HCT116 (cell line): ENCODE results near the gene SBF1. TPM values are rescaled to one million over a fixed set of nuclear protein-coding genes. Genes with fewer than 3 reads are reported as not detected.

Experiments used
- ATAC-seq: fragments of 200-7000 bp; cut with Tn5 transposase; 2 replicates; pipeline ENCODE4 v1.9.1; 2020; ENCODE audit warnings: mild to moderate bottlenecking, moderate library complexity
- BruUV-seq: library from RNA; stranded (reverse); fragments of 400-500 nt; replicated peaks from 2 replicates; lab custom pipeline; 2021; lab: Mats Ljungman, UMichigan
- CTCF ChIA-PET: fragments of 300-600 bp; sonication (Branson Sonifier 250); formaldehyde crosslinking; loops from one replicate; lab custom pipeline; 2021; ENCODE audit warnings: antibody characterized with exemption; lab: Charles Lee
- POLR2A ChIA-PET: fragments of 300-600, 350-600 bp; sonication (Branson Sonifier 250); formaldehyde crosslinking; loops from one replicate; lab custom pipeline; 2021; ENCODE audit warnings: antibody characterized with exemption; lab: Charles Lee
- RAD21 ChIA-PET, 2 experiments: fragments of 300-600 bp; sonication (Branson Sonifier 250); formaldehyde crosslinking; loops; one replicate each; lab custom pipeline; 2023; ENCODE audit warnings: low total read pairs in 2 of 2; ENCODE audit not compliant: uncharacterized antibody in 2 of 2, unreplicated experiment in 2 of 2, low non-redundant PET in 1 of 2; lab: Charles Lee
- DNase-seq: peaks from one replicate; pipeline ENCODE4 v3.0.0-alpha.2; 2010; ENCODE audit warnings: low read depth, low spot score
- H2AFZ ChIP-seq: fragments of 200-600 bp; shearing (Covaris generic), sonication (generic); 2 replicates; pipeline ENCODE4 v1.6.1; 2017; ENCODE audit warnings: low read depth, mixed run types, mixed read lengths, antibody characterized with exemption, low read length; ENCODE audit not compliant: poor library complexity, severe bottlenecking
- H3K27ac ChIP-seq: 2 replicates; pipeline ENCODE4 v1.5.1; 2012; ENCODE audit warnings: low read depth, low read length
- H3K27me3 ChIP-seq: fragments of 200-600 bp; sonication (generic); 2 replicates; pipeline ENCODE4 v1.6.1; 2016; ENCODE audit warnings: mixed run types, low read length, mixed read lengths; ENCODE audit not compliant: insufficient read depth
- H3K36me3 ChIP-seq, 2 experiments: fragments of 200-500 bp in 1 of 2; fragments of 200-600 bp in 1 of 2; sonication (Bioruptor generic) in 1 of 2; sonication (generic) in 1 of 2; 2 replicates each; pipeline versions ENCODE4 v1.5.1 to v1.6.1; 2014 to 2016; ENCODE audit warnings: low read length in 2 of 2, inconsistent platforms in 1 of 2, mixed read lengths in 1 of 2, mixed run types in 1 of 2; ENCODE audit not compliant: insufficient read depth in 2 of 2, control insufficient read depth in 1 of 2
- H3K4me1 ChIP-seq, 2 experiments: fragments of 200-600 bp in 1 of 2; sonication (generic) in 1 of 2; 2 replicates each; pipeline versions ENCODE4 v1.5.1 to v1.6.1; 2012 to 2017; ENCODE audit warnings: low read length in 2 of 2, inconsistent platforms in 1 of 2, mild to moderate bottlenecking in 1 of 2, mixed read lengths in 1 of 2, mixed run types in 1 of 2, moderate library complexity in 1 of 2; ENCODE audit not compliant: insufficient read depth in 2 of 2, control insufficient read depth in 1 of 2
- H3K4me2 ChIP-seq: fragments of 200-600 bp; sonication (generic); 2 replicates; pipeline ENCODE4 v1.6.1; 2017; ENCODE audit warnings: mixed run types, low read length, mixed read lengths
- H3K4me3 ChIP-seq, 2 experiments: fragments of 200-600 bp in 1 of 2; sonication (generic) in 1 of 2; replicated peaks in 1 of 2; 2 replicates each; pipeline ENCODE4 v1.5.1; 2011 to 2016; ENCODE audit warnings: low read length in 2 of 2, control low read depth in 1 of 2, low read depth in 1 of 2, mild to moderate bottlenecking in 1 of 2, mixed read lengths in 1 of 2, mixed run types in 1 of 2
- H3K79me2 ChIP-seq: fragments of 200-600 bp; sonication (generic); 2 replicates; pipeline ENCODE4 v1.6.1; 2017; ENCODE audit warnings: mild to moderate bottlenecking, mixed run types, low read length, moderate library complexity, mixed read lengths; ENCODE audit not compliant: insufficient read depth
- H3K9ac ChIP-seq: fragments of 200-600 bp; sonication (generic); 2 replicates; pipeline ENCODE4 v1.6.1; 2016; ENCODE audit warnings: low read length, mixed read lengths
- H3K9me2 ChIP-seq: fragments of 200-600 bp; sonication (generic), shearing (Covaris generic); 2 replicates; pipeline ENCODE4 v1.6.1; 2017; ENCODE audit warnings: mixed run types, mild to moderate bottlenecking, moderate library complexity; ENCODE audit not compliant: insufficient read depth
- H3K9me3 ChIP-seq, 2 experiments: fragments of 200-500 bp in 1 of 2; fragments of 200-600 bp in 1 of 2; sonication (Bioruptor generic) in 1 of 2; sonication (generic) in 1 of 2; 2 replicates each; pipeline ENCODE4 v1.6.1; 2014 to 2017; ENCODE audit warnings: low read length in 2 of 2, mixed read lengths in 2 of 2, inconsistent platforms in 1 of 2, low read depth in 1 of 2, mild to moderate bottlenecking in 1 of 2, mixed run types in 1 of 2, moderate library complexity in 1 of 2; ENCODE audit not compliant: control insufficient read depth in 1 of 2, insufficient read depth in 1 of 2
- H4K20me1 ChIP-seq: fragments of 200-600 bp; sonication (generic), shearing (Covaris generic); 2 replicates; pipeline ENCODE4 v1.6.1; 2017; ENCODE audit warnings: mixed run types, mild to moderate bottlenecking, moderate library complexity; ENCODE audit not compliant: insufficient read depth
- CEBPB ChIP-seq: IDR thresholded peaks from 2 replicates; pipeline ENCODE4 v1.6.1; 2012; ENCODE audit warnings: low read depth
- CTCF ChIP-seq, 3 experiments: fragments of 200-600 bp in 1 of 3; sonication (generic) in 1 of 3; IDR thresholded peaks in 2 of 3; conservative IDR thresholded peaks in 1 of 3; 2 replicates each; pipeline ENCODE4 v1.5.1; 2012 to 2017; ENCODE audit warnings: low read depth in 2 of 3, low read length in 2 of 3, antibody characterized with exemption in 1 of 3, borderline replicate concordance in 1 of 3, control low read depth in 1 of 3, mild to moderate bottlenecking in 1 of 3, mixed read lengths in 1 of 3, mixed run types in 1 of 3, moderate library complexity in 1 of 3; ENCODE audit not compliant: insufficient read depth in 1 of 3
- EGR1 ChIP-seq: IDR thresholded peaks from 2 replicates; pipeline ENCODE4 v1.6.1; 2012; ENCODE audit warnings: low read depth
- ELF1 ChIP-seq: IDR thresholded peaks from 2 replicates; pipeline ENCODE4 v1.6.1; 2012; ENCODE audit warnings: low read depth, borderline replicate concordance
- EZH2 ChIP-seq: fragments of 200-600 bp; sonication (generic); IDR thresholded peaks from 2 replicates; pipeline ENCODE4 v1.6.1; 2017; ENCODE audit warnings: antibody characterized with exemption, mixed run types
- EZH2phosphoT487 ChIP-seq: fragments of 200-600 bp; IDR thresholded peaks from 2 replicates; pipeline ENCODE4 v1.6.1; 2018; ENCODE audit warnings: antibody characterized with exemption, borderline replicate concordance
- FOSL1 ChIP-seq: IDR thresholded peaks from 2 replicates; pipeline ENCODE4 v1.6.1; 2012; ENCODE audit warnings: low read depth
- JUND ChIP-seq: IDR thresholded peaks from 2 replicates; pipeline ENCODE4 v1.6.1; 2012
- MAX ChIP-seq: IDR thresholded peaks from 2 replicates; pipeline ENCODE4 v1.6.1; 2012
- POLR2A ChIP-seq: IDR thresholded peaks from 2 replicates; pipeline ENCODE4 v1.7.0; 2011; ENCODE audit warnings: borderline replicate concordance; ENCODE audit not compliant: insufficient read depth, insufficient read length; ENCODE audit errors: extremely low read depth
- POLR2AphosphoS5 ChIP-seq: IDR thresholded peaks from 2 replicates; pipeline ENCODE4 v1.6.1; 2011; ENCODE audit warnings: mild to moderate bottlenecking, low read depth, low read length, moderate library complexity
- REST ChIP-seq: IDR thresholded peaks from 2 replicates; pipeline ENCODE4 v1.6.1; 2012; ENCODE audit warnings: low read depth
- SIN3A ChIP-seq: IDR thresholded peaks from 2 replicates; pipeline ENCODE4 v1.6.1; 2012; ENCODE audit warnings: low read depth
- SP1 ChIP-seq: IDR thresholded peaks from 2 replicates; pipeline ENCODE4 v1.6.1; 2012; ENCODE audit warnings: low read depth
- SRF ChIP-seq: IDR thresholded peaks from 2 replicates; pipeline ENCODE4 v1.6.1; 2012; ENCODE audit warnings: low read depth
- TCF7L2 ChIP-seq: IDR thresholded peaks from 2 replicates; pipeline ENCODE4 v1.7.0; 2011; ENCODE audit warnings: borderline replicate concordance, inconsistent platforms; ENCODE audit not compliant: insufficient read depth, insufficient read length; ENCODE audit errors: extremely low read depth
- YY1 ChIP-seq: IDR thresholded peaks from 2 replicates; pipeline ENCODE4 v1.6.1; 2011; ENCODE audit warnings: low read length, low read depth, moderate library complexity, mild to moderate bottlenecking; ENCODE audit not compliant: insufficient replicate concordance; ENCODE audit errors: extremely low read depth
- ZBTB33 ChIP-seq: IDR thresholded peaks from 2 replicates; pipeline ENCODE4 v1.6.1; 2011; ENCODE audit warnings: mild to moderate bottlenecking, low read length, moderate library complexity; ENCODE audit not compliant: insufficient replicate concordance; ENCODE audit errors: extremely low read depth
- ZFX ChIP-seq: fragments of 450-650 bp; IDR thresholded peaks from 2 replicates; pipeline ENCODE4 v1.6.1; 2017
- intact Hi-C: fragments of 100-400 bp; cut with micrococcal nuclease; formaldehyde crosslinking; loops from 2 replicates; pipeline ENCODE4 v1.10.0; 2022
- total RNA-seq: library from RNA; stranded (reverse); gene quantifications from one replicate; pipeline ENCODE4 v1.2.1, GENCODE V29; 2021; ENCODE audit not compliant: unreplicated experiment

Gene SBF1
- total RNA-seq, 1 experiment from 2014 or later: 91.1 TPM

GRCh38 chr22:50432131-50432876 lies 42.5 kb downstream of the SBF1 start:
- H3K4me2 ChIP-seq: no peak overlapping the region
- intact Hi-C loops: no loop called here
- H3K9me3 ChIP-seq: no peaks in the 10 kb centered on the region
- no peaks in the 10 kb centered on the region for H4K20me1 ChIP-seq
- no peak overlapping the region for H2AFZ ChIP-seq
- no peaks in the 10 kb centered on the region for H3K4me1 ChIP-seq
- TF ChIP-seq SP1: no peak
- no peak for TF ChIP-seq CTCF (IDR thresholded peaks at IDR 0.05 in 2 of 3, conservative IDR thresholded peaks at IDR 0.05 in 1 of 3; ENCODE audit: borderline replicate concordance in 1 of 3, insufficient read depth in 1 of 3, low read depth in 2 of 3, low read length in 2 of 3)
- no peak for TF ChIP-seq TCF7L2
- TF ChIP-seq SIN3A: no peak
- no peak for TF ChIP-seq EZH2
- no peak for TF ChIP-seq ZFX
- no peak for TF ChIP-seq EZH2phosphoT487
- no peak for TF ChIP-seq ZBTB33
- no peak for TF ChIP-seq CEBPB
- TF ChIP-seq ELF1: no peak
- no peak for TF ChIP-seq EGR1
- no peak for TF ChIP-seq YY1
- no peak for TF ChIP-seq FOSL1
- no peak for TF ChIP-seq JUND
- TF ChIP-seq MAX: no peak
- TF ChIP-seq REST: no peak
- TF ChIP-seq POLR2A: no peak
- no peak for TF ChIP-seq POLR2AphosphoS5
- no peak for TF ChIP-seq SRF
- no peaks in the 10 kb centered on the region for H3K9me2 ChIP-seq
- ChIA-PET CTCF (no interaction called here), RAD21 (no interaction called here), POLR2A (no interaction called here)
- H3K4me3 ChIP-seq: no peak overlapping the region
- no peaks in the 10 kb centered on the region for H3K79me2 ChIP-seq
- H3K36me3 ChIP-seq: peaks cover 26 to 28% of the 10 kb centered on the region in 2 experiments; a peak in 3 of 4 replicates
- H3K9ac ChIP-seq: no peak overlapping the region
- H3K27ac ChIP-seq: no peak overlapping the region
- DNase-seq (no peak), ATAC-seq (no peak)
- H3K27me3 ChIP-seq: no peaks in the 10 kb centered on the region
- no TSS peak for BruUV-seq
